ENCODE results near the gene SDS. TPM values are rescaled to one million over a fixed set of nuclear protein-coding genes. Genes with fewer than 3 reads are reported as not detected.

SDS gene, protein sequence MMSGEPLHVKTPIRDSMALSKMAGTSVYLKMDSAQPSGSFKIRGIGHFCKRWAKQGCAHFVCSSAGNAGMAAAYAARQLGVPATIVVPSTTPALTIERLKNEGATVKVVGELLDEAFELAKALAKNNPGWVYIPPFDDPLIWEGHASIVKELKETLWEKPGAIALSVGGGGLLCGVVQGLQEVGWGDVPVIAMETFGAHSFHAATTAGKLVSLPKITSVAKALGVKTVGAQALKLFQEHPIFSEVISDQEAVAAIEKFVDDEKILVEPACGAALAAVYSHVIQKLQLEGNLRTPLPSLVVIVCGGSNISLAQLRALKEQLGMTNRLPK
- total RNA-seq (not detected in 2 replicates), polyA plus RNA-seq (not detected in 2 replicates), polyA minus RNA-seq (not detected in 2 replicates), Bru-seq, nascent RNA (not detected), BruChase-seq, experiment 1, labeled RNA remaining after a 6-hour chase (not detected), BruChase-seq, experiment 2, labeled RNA remaining after a 2-hour chase (not detected)
- not detected in 2 replicates for polyA plus RNA-seq (2011; cell fraction: cytosol; rRNA removed)
- polyA plus RNA-seq (2011; cell fraction: nucleus; rRNA removed), result not detected in 2 replicates
- polyA plus RNA-seq (2012), result not detected in 2 replicates
- not detected for polyA minus RNA-seq (2011; cell fraction: cytosol; rRNA and poly(A)+ RNA removed)
- not detected in 2 replicates for polyA minus RNA-seq (2011; cell fraction: nucleus; rRNA and poly(A)+ RNA removed)
- long read RNA-seq, result 0 reads

DNA sequence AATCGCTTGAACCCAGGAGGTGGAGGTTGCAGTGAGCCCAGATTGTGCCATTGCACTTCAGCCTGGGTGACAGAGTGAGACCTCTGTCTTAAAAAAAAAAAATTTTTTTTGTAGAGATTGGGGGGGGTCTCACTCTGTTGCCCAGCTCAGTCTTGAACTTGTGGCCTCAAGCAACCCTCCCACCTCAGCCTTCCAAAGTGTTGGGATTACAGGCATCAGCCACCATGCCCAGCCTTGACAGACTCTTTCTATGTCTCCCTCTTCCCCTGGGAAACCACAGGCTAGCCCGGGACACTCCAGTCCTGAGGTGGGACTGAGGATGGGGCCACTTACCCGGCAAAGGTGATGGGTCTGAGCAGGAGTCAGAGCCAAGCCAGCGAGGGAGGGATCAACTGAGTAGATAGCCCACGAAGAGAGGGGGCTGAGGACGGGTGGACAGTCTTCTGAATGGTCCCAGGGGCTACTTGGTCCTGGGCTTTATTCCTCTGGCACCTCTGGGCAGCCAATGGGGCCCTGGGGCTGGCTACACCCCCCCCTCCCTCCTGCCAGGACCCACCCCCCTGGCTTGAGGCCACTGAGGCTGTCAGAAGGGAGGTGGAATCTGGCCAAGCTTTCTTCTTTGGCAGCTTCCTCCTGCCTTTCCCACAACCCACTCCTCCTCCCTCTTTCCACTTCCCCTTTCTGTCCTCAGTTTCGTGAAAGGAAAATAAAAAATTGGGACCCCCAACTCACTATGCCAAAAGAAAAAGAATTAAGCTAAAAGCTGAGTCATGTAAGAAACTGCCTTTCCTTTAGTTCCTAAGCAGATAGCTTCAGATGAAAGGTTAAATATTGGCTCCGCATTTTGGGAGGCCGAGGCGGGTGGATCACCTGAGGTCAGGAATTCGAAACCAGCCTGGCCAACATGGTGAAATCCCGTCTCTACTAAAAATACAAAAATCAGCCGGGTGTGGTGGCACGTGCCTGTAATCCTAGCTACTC lies at the start of gene SDS:
Gene SDS, minus strand, starts transcription at position 453 of the 981 bp plus-strand sequence. CDS start 4,179 bp downstream, outside the sequence.
- DNase-seq (ENCODE audit: low read depth, low spot score) (peak; percentile 43), FAIRE-seq (no peak)
- TF ChIP-seq, protein P1, sequence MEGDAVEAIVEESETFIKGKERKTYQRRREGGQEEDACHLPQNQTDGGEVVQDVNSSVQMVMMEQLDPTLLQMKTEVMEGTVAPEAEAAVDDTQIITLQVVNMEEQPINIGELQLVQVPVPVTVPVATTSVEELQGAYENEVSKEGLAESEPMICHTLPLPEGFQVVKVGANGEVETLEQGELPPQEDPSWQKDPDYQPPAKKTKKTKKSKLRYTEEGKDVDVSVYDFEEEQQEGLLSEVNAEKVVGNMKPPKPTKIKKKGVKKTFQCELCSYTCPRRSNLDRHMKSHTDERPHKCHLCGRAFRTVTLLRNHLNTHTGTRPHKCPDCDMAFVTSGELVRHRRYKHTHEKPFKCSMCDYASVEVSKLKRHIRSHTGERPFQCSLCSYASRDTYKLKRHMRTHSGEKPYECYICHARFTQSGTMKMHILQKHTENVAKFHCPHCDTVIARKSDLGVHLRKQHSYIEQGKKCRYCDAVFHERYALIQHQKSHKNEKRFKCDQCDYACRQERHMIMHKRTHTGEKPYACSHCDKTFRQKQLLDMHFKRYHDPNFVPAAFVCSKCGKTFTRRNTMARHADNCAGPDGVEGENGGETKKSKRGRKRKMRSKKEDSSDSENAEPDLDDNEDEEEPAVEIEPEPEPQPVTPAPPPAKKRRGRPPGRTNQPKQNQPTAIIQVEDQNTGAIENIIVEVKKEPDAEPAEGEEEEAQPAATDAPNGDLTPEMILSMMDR (IDR thresholded peaks at IDR 0.05; ENCODE audit: extremely low read depth in 1 of 2, insufficient read depth in 1 of 2, low read depth in 1 of 2, low read length in 2 of 2), result no peak
- TF ChIP-seq MYC (IDR thresholded peaks at IDR 0.05; ENCODE audit: low read depth, low read length) (no peak), FOS (IDR thresholded peaks at IDR 0.05; ENCODE audit: borderline replicate concordance, insufficient read depth, low read length) (no peak), POLR2A (IDR thresholded peaks at IDR 0.05; ENCODE audit: low read depth, low read length) (no peak), JUN (IDR thresholded peaks at IDR 0.05; ENCODE audit: borderline replicate concordance, insufficient read depth, insufficient read length, low read depth) (no peak), GATA2 (IDR thresholded peaks at IDR 0.05; ENCODE audit: insufficient read depth, insufficient read length, low read depth, low read length) (no peak), POLR2AphosphoS5 (IDR thresholded peaks at IDR 0.05; ENCODE audit: insufficient read depth, low read depth, low read length) (no peak), EZH2 (IDR thresholded peaks at IDR 0.05; ENCODE audit: borderline replicate concordance, low read depth, low read length, severe bottlenecking) (no peak)
- TF ChIP-seq, protein P2, sequence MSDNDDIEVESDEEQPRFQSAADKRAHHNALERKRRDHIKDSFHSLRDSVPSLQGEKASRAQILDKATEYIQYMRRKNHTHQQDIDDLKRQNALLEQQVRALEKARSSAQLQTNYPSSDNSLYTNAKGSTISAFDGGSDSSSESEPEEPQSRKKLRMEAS (IDR thresholded peaks at IDR 0.05; ENCODE audit: insufficient read depth, insufficient read length), result no peak
- H3K27ac ChIP-seq (ENCODE audit: insufficient read depth, low read depth, low read length), result no peak within 1 kb of the TSS
- intact Hi-C loops (cut with micrococcal nuclease) (no loop called here), dilution Hi-C loops (cut with MboI; ENCODE audit: extremely low pct_ligation_motif_present, low sequenced_read_pairs) (no loop called here)
- H3K79me2 ChIP-seq (ENCODE audit: control insufficient read depth, insufficient read depth, low read length), result no peaks in the 10 kb centered on the region
- no peaks in the 10 kb centered on the region for H3K4me1 ChIP-seq (ENCODE audit: control insufficient read depth, extremely low read depth, insufficient read depth, low read length)
- H3K9ac ChIP-seq (replicated peaks; ENCODE audit: extremely low read depth, insufficient read depth, low read length), result no peak within 1 kb of the TSS
- H3K27me3 ChIP-seq (ENCODE audit: control insufficient read depth in 2 of 2, insufficient read depth in 2 of 2, low read length in 2 of 2), result peaks cover 0 to 3% of the 10 kb centered on the region in 2 experiments
- no peak within 1 kb of the TSS for H3K4me2 ChIP-seq (ENCODE audit: insufficient read depth, low read length)
- CTCF ChIA-PET, result interaction anchor here (0.9 to 6.3 kb wide), 2 partner anchors 21 to 58 kb away, joined by 3 to 42 read pairs; no protein-coding TSS in a partner anchor
- POLR2A ChIA-PET, result no interaction called here
- H3K9me3 ChIP-seq (replicated peaks; ENCODE audit: control insufficient read depth, insufficient read depth, low read length), result no peaks in the 10 kb centered on the region
- no peaks in the 10 kb centered on the region for H3K9me1 ChIP-seq (replicated peaks; ENCODE audit: control insufficient read depth, extremely low read depth, insufficient read depth, low read length)
- H4K20me1 ChIP-seq (replicated peaks; ENCODE audit: control insufficient read depth, extremely low read depth, insufficient read depth, low read length), result no peaks in the 10 kb centered on the region
- no TSS peak for BruUV-seq (replicated peaks)
- no peaks in the 10 kb centered on the region for H3K36me3 ChIP-seq (ENCODE audit: control insufficient read depth in 2 of 2, extremely low read depth in 1 of 2, insufficient read depth in 2 of 2, low read length in 2 of 2)
- no peak within 1 kb of the TSS for H2AFZ ChIP-seq (ENCODE audit: low read depth, low read length)
- H3K4me3 ChIP-seq (replicated peaks in 1 of 3; ENCODE audit: insufficient read depth in 1 of 3, low read depth in 1 of 3, low read length in 3 of 3), result no peak within 1 kb of the TSS
